ENCODE measurements around the gene PCNX2. TPM values are rescaled to one million over a fixed set of nuclear protein-coding genes. Genes with fewer than 3 reads are reported as not detected.

Gene PCNX2
- total and polyA plus RNA-seq, 2 experiments from 2014 or later = 5.0 to 13.7 TPM

DNA sequence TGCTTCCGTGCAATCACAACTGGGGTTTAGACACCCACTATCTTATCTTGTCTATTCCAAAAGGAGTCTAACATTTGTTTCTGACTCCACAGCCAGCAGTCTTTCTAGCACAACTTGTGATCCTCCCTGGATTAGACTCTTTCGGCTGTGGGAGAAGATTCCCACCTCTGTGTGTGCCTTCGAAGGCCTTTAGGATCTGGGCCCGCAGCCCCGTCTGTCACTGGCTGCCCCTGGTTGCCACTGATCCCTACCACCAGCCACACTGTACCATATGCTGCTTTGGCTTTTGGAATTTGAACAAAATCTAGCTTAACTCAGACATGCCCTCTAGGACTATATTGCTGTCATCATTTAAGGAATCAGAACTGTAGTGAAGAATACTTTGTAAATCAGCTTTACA lies 327.1 kb downstream of the PCNX2 start:
- in situ Hi-C loops (cut with MboI) = no loop called here
- DNase-seq = no peak
- no peaks in the 10 kb centered on the region for H4K20me1 ChIP-seq (ENCODE audit: insufficient read depth)
- peaks cover 25% of the 10 kb centered on the region for H3K36me3 ChIP-seq (ENCODE audit: low read depth)
- no peak overlapping the region for H3K9ac ChIP-seq
- H3F3A ChIP-seq (ENCODE audit: insufficient read depth) = no peaks in the 10 kb centered on the region
- no peaks in the 10 kb centered on the region for H3K4me1 ChIP-seq (ENCODE audit: insufficient read depth)
- H3K9me2 ChIP-seq (ENCODE audit: insufficient read depth) = no peaks in the 10 kb centered on the region
- TF ChIP-seq EZH2 (IDR thresholded peaks at IDR 0.05; ENCODE audit: insufficient read depth, poor library complexity, severe bottlenecking) (no peak), EZH2phosphoT487 (IDR thresholded peaks at IDR 0.05; ENCODE audit: insufficient read depth, low read depth) (no peak)
- H3K79me2 ChIP-seq (ENCODE audit: insufficient read depth) = no peaks in the 10 kb centered on the region
- H2AFZ ChIP-seq = no peak overlapping the region
- H3K27me3 ChIP-seq (replicated peaks; ENCODE audit: insufficient read depth) = no peaks in the 10 kb centered on the region
- peaks cover 3% of the 10 kb centered on the region for H3K9me3 ChIP-seq (ENCODE audit: low read depth)
- no peak overlapping the region for H3K4me2 ChIP-seq (ENCODE audit: unreplicated experiment)
- no peak overlapping the region for H3K4me3 ChIP-seq
- H3K27ac ChIP-seq = no peak overlapping the region
- 98 to 99% methylated on average over 5 of the region's 5 CpGs for WGBS, 2 experiments (ENCODE audit: low coverage in 1 of 2, low lambda C conversion rate in 2 of 2, missing lambda C conversion rate in 2 of 2)

DNA sequence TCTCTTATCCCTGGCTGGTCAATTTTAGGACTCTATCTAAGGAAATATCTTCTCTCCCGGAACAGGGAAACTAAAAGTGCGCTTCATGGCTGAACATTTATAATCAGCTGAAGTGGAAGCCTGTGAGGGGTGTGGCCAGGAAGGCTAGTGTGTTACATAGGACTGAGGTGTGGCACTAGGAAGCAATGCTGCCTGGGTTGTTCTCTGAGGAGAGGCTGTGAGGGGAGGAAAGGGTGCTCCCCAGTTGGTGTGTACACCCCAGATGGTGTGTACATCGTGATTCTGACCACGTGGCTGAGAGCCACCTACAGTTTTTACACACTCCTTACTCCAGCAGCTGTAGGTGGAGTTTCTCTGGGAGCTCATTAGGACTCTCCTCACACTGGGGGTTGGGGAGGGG lies 328.9 kb downstream of the PCNX2 start:
- peaks cover 15% of the 10 kb centered on the region for H3K36me3 ChIP-seq (ENCODE audit: low read depth)
- no peak overlapping the region for H3K4me3 ChIP-seq
- H3F3A ChIP-seq (ENCODE audit: insufficient read depth) = 0 out of 2 replicates have a peak, but pooled peaks cover 9% of the 10 kb centered on the region
- no peaks in the 10 kb centered on the region for H3K9me3 ChIP-seq (ENCODE audit: low read depth)
- no peaks in the 10 kb centered on the region for H4K20me1 ChIP-seq (ENCODE audit: insufficient read depth)
- DNase-seq = no peak
- no peak overlapping the region for H3K4me2 ChIP-seq (ENCODE audit: unreplicated experiment)
- TF ChIP-seq EZH2phosphoT487 (IDR thresholded peaks at IDR 0.05; ENCODE audit: insufficient read depth, low read depth) (no peak), EZH2 (IDR thresholded peaks at IDR 0.05; ENCODE audit: insufficient read depth, poor library complexity, severe bottlenecking) (no peak)
- 0 out of 2 replicates have a peak, but pooled peaks cover 8% of the 10 kb centered on the region for H3K4me1 ChIP-seq (ENCODE audit: insufficient read depth)
- H3K27ac ChIP-seq = no peak overlapping the region
- in situ Hi-C loops (cut with MboI) = no loop called here
- H3K9ac ChIP-seq = no peak overlapping the region
- H3K79me2 ChIP-seq (ENCODE audit: insufficient read depth) = no peaks in the 10 kb centered on the region
- no peak overlapping the region for H2AFZ ChIP-seq
- 77 to 78% methylated on average over 4 of the region's 4 CpGs for WGBS, 2 experiments (ENCODE audit: low coverage in 1 of 2, low lambda C conversion rate in 2 of 2, missing lambda C conversion rate in 2 of 2)
- H3K9me2 ChIP-seq (ENCODE audit: insufficient read depth) = no peaks in the 10 kb centered on the region
- no peaks in the 10 kb centered on the region for H3K27me3 ChIP-seq (replicated peaks; ENCODE audit: insufficient read depth)

DNA sequence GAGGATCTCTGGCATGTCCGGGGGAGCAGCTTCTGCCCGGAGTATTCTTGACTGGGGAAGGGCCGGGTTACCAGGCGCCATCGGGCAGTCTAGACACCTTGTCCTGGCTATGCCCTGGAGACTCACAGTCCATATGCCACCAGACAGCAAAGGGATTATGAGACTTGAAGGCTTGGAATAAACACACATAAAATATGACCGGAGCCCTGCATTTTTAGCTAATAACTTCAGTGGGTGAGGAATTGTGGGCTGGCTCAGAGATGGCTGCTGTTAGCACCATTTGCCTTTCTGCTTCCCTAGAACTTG lies 329.7 kb downstream of the PCNX2 start:
- TF ChIP-seq EZH2phosphoT487 (IDR thresholded peaks at IDR 0.05; ENCODE audit: insufficient read depth, low read depth) (no peak), EZH2 (IDR thresholded peaks at IDR 0.05; ENCODE audit: insufficient read depth, poor library complexity, severe bottlenecking) (no peak)

DNA sequence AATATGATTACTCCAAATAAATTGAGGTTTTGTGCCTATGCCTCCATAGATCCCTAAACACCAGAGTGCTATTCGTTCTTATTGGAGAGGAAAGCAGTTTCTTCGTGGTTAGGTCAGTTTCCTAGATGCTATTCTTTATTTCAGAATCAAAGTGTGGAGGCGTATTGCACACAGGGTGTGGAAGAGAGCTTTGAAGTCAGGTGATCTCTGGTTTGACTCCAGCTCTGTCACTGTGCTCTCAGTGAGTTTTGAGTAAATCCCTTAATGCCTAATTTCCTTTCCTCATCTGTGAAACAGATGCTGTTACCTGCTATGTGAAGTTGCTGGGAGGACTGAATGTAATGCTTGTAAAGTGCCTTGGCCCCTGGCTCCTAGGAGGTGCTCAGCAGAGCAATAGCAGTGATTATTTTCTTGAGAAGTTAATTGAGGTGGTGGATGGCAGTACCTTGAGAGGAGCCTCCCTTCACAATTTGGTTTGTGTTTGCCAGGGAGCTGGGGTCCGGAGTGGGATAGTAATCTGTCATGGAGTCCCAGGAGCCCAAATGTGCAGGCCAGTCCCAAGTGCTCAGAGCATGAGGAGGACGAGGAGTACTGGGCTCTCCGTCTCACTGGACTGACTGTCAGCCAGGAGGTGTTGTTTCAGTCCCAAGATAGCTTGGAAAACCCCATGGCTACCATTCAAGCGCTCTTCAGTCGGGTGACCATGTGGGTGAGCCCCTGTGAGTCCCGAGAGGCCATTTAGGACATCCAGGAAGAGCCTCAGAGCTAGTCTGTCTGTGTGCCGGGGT lies 330.2 kb downstream of the PCNX2 start:
- Histone ChIP-seq H3K27ac (no peak overlapping the region), H3K9me3 (ENCODE audit: low read depth) (no peaks in the 10 kb centered on the region), H3K9me2 (ENCODE audit: insufficient read depth) (no peaks in the 10 kb centered on the region), H3K9ac (no peak overlapping the region), H3K27me3 (replicated peaks; ENCODE audit: insufficient read depth) (no peaks in the 10 kb centered on the region), H3K36me3 (ENCODE audit: low read depth) (peaks cover 4% of the 10 kb centered on the region), H4K20me1 (ENCODE audit: insufficient read depth) (no peaks in the 10 kb centered on the region), H3K79me2 (ENCODE audit: insufficient read depth) (no peaks in the 10 kb centered on the region), H3K4me1 (ENCODE audit: insufficient read depth) (0 out of 2 replicates have a peak, but pooled peaks cover 8% of the 10 kb centered on the region), H3F3A (ENCODE audit: insufficient read depth) (0 out of 2 replicates have a peak, but pooled peaks cover 9% of the 10 kb centered on the region), H3K4me2 (ENCODE audit: unreplicated experiment) (no peak overlapping the region), H2AFZ (no peak overlapping the region), H3K4me3 (no peak overlapping the region)
- in situ Hi-C loops (cut with MboI) = no loop called here
- TF ChIP-seq EZH2phosphoT487 (IDR thresholded peaks at IDR 0.05; ENCODE audit: insufficient read depth, low read depth) (no peak), EZH2 (IDR thresholded peaks at IDR 0.05; ENCODE audit: insufficient read depth, poor library complexity, severe bottlenecking) (no peak)
- 89 to 94% methylated on average over 9 to 10 of the region's 10 CpGs for WGBS, 2 experiments (ENCODE audit: low coverage in 1 of 2, low lambda C conversion rate in 2 of 2, missing lambda C conversion rate in 2 of 2)
- no peak for DNase-seq

More for the DNA sequence above, 329.7 kb downstream of the PCNX2 start:
- Histone ChIP-seq H2AFZ (no peak overlapping the region), H3K27ac (no peak overlapping the region), H3K27me3 (replicated peaks; ENCODE audit: insufficient read depth) (no peaks in the 10 kb centered on the region), H3K4me3 (no peak overlapping the region), H3K4me2 (ENCODE audit: unreplicated experiment) (no peak overlapping the region), H3K9me3 (ENCODE audit: low read depth) (no peaks in the 10 kb centered on the region), H3F3A (ENCODE audit: insufficient read depth) (0 out of 2 replicates have a peak, but pooled peaks cover 9% of the 10 kb centered on the region), H4K20me1 (ENCODE audit: insufficient read depth) (no peaks in the 10 kb centered on the region), H3K9ac (no peak overlapping the region), H3K36me3 (ENCODE audit: low read depth) (peaks cover 7% of the 10 kb centered on the region), H3K4me1 (ENCODE audit: insufficient read depth) (0 out of 2 replicates have a peak, but pooled peaks cover 8% of the 10 kb centered on the region), H3K79me2 (ENCODE audit: insufficient read depth) (no peaks in the 10 kb centered on the region), H3K9me2 (ENCODE audit: insufficient read depth) (no peaks in the 10 kb centered on the region)
- DNase-seq = no peak
- WGBS, 2 experiments (ENCODE audit: low coverage in 1 of 2, low lambda C conversion rate in 2 of 2, missing lambda C conversion rate in 2 of 2) = 84 to 85% methylated on average over 6 of the region's 6 CpGs
- in situ Hi-C loops (cut with MboI) = no loop called here

Data from GM23248 (cell line).